HepG2 (cell line): ENCODE measurements around the gene APOC3. TPM values are rescaled to one million over a fixed set of nuclear protein-coding genes. Genes with fewer than 3 reads are reported as not detected.

Experiments
- CBX2 ChIP-seq, 2 experiments: fragments of 200-600 bp in 1 of 2; sonication (generic); formaldehyde crosslinking in 1 of 2; IDR thresholded peaks; 2 replicates each; pipeline versions ENCODE4 v1.7.0 to v1.8.1; 2018 to 2022; ENCODE audit warnings: low read depth in 2 of 2, low read length in 1 of 2, mild to moderate bottlenecking in 1 of 2, missing genetic modification reagents in 1 of 2
- ELF4 ChIP-seq: sonication (generic); formaldehyde crosslinking; IDR thresholded peaks from 2 replicates; pipeline ENCODE4 v1.5.0; 2020; ENCODE audit warnings: missing genetic modification reagents, mild to moderate bottlenecking, moderate library complexity, borderline replicate concordance
- KLF12 ChIP-seq: sonication (generic); formaldehyde crosslinking; IDR thresholded peaks from 2 replicates; pipeline ENCODE4 v1.4.0; 2020; ENCODE audit warnings: missing genetic modification reagents, borderline replicate concordance
- KLF13 ChIP-seq: sonication (generic); formaldehyde crosslinking; IDR thresholded peaks from 2 replicates; pipeline ENCODE4 v1.4.0; 2020; ENCODE audit warnings: mild to moderate bottlenecking, missing genetic modification reagents
- PPARG ChIP-seq: conservative IDR thresholded peaks from 2 replicates; pipeline ENCODE4 v1.6.1; 2016; ENCODE audit warnings: missing biosample characterization, missing genetic modification reagents
- RXRA ChIP-seq: sonication (generic); formaldehyde crosslinking; IDR thresholded peaks from 2 replicates; pipeline ENCODE4 v1.5.1; 2020; ENCODE audit warnings: missing genetic modification reagents
- TCF7 ChIP-seq: sonication (generic); IDR thresholded peaks from 2 replicates; pipeline ENCODE4 v1.6.1; 2016; ENCODE audit warnings: antibody characterized with exemption, low read depth
- ZNF891 ChIP-seq: sonication (generic); formaldehyde crosslinking; IDR thresholded peaks from 2 replicates; pipeline ENCODE4 v1.5.0; 2020; ENCODE audit warnings: mild to moderate bottlenecking, missing genetic modification reagents
- ZSCAN20 ChIP-seq: sonication (generic); formaldehyde crosslinking; IDR thresholded peaks from 2 replicates; pipeline ENCODE4 v1.4.0; 2020; ENCODE audit warnings: missing genetic modification reagents, mild to moderate bottlenecking, borderline replicate concordance
- polyA plus RNA-seq, 8 experiments: library from polyadenylated mRNA; depleted of rRNA in 3 of 8; stranded (reverse) in 7 of 8; unstranded in 1 of 8; fragments of >200 nt; fragmentation: Illumina TruSeq in 4 of 8; extraction: Trizol in 4 of 8; gene quantifications; 2 replicates each; pipeline versions ENCODE4 v1.2.1 to v1.2.3, GENCODE V29; 2011 to 2016; ENCODE audit warnings: low read depth in 4 of 8, missing spikeins in 1 of 8, mixed read lengths in 1 of 8; ENCODE audit not compliant: insufficient read depth in 1 of 8
- total RNA-seq, 5 experiments: library from RNA; depleted of rRNA; stranded (reverse); fragments of >200 nt; fragmentation: Illumina TruSeq; extraction: Trizol; gene quantifications; 2 replicates each; pipeline ENCODE4 v1.2.3, GENCODE V29; 2016; ENCODE audit warnings: low read depth in 1 of 5
- TF ChIP-seq, protein P1 (sequence below), 2 experiments: sonication (generic) in 1 of 2; formaldehyde crosslinking in 1 of 2; IDR thresholded peaks; 2 replicates each; pipeline versions ENCODE4 v1.5.1 to v1.6.1; 2011 to 2020; ENCODE audit warnings: borderline replicate concordance in 1 of 2, low read depth in 1 of 2, low read length in 1 of 2, mild to moderate bottlenecking in 1 of 2, missing genetic modification reagents in 1 of 2, moderate library complexity in 1 of 2
- TF ChIP-seq, protein P2 (sequence below): sonication (generic); formaldehyde crosslinking; IDR thresholded peaks from 2 replicates; pipeline ENCODE4 v1.4.0; 2020; ENCODE audit warnings: mild to moderate bottlenecking, missing genetic modification reagents
- TF ChIP-seq, protein P3 (sequence below): sonication (generic); formaldehyde crosslinking; IDR thresholded peaks from 2 replicates; pipeline ENCODE4 v1.5.0; 2020; ENCODE audit warnings: mild to moderate bottlenecking, missing genetic modification reagents
- TF ChIP-seq, protein P4 (sequence below): sonication (generic); formaldehyde crosslinking; IDR thresholded peaks from 2 replicates; pipeline ENCODE4 v1.5.1; 2020; ENCODE audit warnings: mild to moderate bottlenecking, missing genetic modification reagents, borderline replicate concordance

Gene APOC3
- total and polyA plus RNA-seq, 2 of the 13 experiments (the other 11 are each of a cell fraction or from before 2014, with no cell fraction given), result 314 to 687 TPM

- TF ChIP-seq, protein P1, sequence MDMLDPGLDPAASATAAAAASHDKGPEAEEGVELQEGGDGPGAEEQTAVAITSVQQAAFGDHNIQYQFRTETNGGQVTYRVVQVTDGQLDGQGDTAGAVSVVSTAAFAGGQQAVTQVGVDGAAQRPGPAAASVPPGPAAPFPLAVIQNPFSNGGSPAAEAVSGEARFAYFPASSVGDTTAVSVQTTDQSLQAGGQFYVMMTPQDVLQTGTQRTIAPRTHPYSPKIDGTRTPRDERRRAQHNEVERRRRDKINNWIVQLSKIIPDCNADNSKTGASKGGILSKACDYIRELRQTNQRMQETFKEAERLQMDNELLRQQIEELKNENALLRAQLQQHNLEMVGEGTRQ (IDR thresholded peaks at IDR 0.05; ENCODE audit: low read depth, low read length), result no peak
- TF ChIP-seq, protein P1 (CRISPR knock-in tag; IDR thresholded peaks at IDR 0.05; ENCODE audit: borderline replicate concordance), result no peak
- TF ChIP-seq, protein P2, sequence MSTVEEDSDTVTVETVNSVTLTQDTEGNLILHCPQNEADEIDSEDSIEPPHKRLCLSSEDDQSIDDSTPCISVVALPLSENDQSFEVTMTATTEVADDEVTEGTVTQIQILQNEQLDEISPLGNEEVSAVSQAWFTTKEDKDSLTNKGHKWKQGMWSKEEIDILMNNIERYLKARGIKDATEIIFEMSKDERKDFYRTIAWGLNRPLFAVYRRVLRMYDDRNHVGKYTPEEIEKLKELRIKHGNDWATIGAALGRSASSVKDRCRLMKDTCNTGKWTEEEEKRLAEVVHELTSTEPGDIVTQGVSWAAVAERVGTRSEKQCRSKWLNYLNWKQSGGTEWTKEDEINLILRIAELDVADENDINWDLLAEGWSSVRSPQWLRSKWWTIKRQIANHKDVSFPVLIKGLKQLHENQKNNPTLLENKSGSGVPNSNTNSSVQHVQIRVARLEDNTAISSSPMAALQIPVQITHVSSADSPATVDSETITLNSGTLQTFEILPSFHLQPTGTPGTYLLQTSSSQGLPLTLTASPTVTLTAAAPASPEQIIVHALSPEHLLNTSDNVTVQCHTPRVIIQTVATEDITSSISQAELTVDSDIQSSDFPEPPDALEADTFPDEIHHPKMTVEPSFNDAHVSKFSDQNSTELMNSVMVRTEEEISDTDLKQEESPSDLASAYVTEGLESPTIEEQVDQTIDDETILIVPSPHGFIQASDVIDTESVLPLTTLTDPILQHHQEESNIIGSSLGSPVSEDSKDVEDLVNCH (CRISPR knock-in tag), result no peak
- no peak for TF ChIP-seq ELF4 (CRISPR knock-in tag)
- peak; percentile 82 for TF ChIP-seq PPARG (CRISPR knock-in tag)
- 0 out of 2 replicates have a peak, but pooled peaks have one; percentile 20 for TF ChIP-seq KLF13 (CRISPR knock-in tag)
- peak; percentile 95 for TF ChIP-seq ZNF891 (CRISPR knock-in tag)
- TF ChIP-seq, protein P3, sequence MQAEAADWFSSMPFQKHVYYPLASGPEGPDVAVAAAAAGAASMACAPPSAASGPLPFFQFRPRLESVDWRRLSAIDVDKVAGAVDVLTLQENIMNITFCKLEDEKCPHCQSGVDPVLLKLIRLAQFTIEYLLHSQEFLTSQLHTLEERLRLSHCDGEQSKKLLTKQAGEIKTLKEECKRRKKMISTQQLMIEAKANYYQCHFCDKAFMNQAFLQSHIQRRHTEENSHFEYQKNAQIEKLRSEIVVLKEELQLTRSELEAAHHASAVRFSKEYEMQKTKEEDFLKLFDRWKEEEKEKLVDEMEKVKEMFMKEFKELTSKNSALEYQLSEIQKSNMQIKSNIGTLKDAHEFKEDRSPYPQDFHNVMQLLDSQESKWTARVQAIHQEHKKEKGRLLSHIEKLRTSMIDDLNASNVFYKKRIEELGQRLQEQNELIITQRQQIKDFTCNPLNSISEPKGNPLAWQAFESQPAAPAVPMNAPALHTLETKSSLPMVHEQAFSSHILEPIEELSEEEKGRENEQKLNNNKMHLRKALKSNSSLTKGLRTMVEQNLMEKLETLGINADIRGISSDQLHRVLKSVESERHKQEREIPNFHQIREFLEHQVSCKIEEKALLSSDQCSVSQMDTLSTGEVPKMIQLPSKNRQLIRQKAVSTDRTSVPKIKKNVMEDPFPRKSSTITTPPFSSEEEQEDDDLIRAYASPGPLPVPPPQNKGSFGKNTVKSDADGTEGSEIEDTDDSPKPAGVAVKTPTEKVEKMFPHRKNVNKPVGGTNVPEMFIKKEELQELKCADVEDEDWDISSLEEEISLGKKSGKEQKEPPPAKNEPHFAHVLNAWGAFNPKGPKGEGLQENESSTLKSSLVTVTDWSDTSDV (CRISPR knock-in tag), result 0 out of 2 replicates have a peak, but pooled peaks have one; percentile 40
- peak; percentile 98 for TF ChIP-seq RXRA (CRISPR knock-in tag)
- peak; percentile 87 for TF ChIP-seq ZSCAN20 (CRISPR knock-in tag)
- TF ChIP-seq KLF12 (CRISPR knock-in tag), result peak; percentile 67; the same call in 1 of the 2 replicates
- no peak for TF ChIP-seq CBX2 (IDR thresholded peaks at IDR 0.05; ENCODE audit: low read depth, low read length)
- no peak for TF ChIP-seq CBX2 (CRISPR knock-in tag; IDR thresholded peaks at IDR 0.05; ENCODE audit: low read depth)
- TF ChIP-seq TCF7, result peak; percentile 42; the same call in 1 of the 2 replicates
- TF ChIP-seq, protein P4, sequence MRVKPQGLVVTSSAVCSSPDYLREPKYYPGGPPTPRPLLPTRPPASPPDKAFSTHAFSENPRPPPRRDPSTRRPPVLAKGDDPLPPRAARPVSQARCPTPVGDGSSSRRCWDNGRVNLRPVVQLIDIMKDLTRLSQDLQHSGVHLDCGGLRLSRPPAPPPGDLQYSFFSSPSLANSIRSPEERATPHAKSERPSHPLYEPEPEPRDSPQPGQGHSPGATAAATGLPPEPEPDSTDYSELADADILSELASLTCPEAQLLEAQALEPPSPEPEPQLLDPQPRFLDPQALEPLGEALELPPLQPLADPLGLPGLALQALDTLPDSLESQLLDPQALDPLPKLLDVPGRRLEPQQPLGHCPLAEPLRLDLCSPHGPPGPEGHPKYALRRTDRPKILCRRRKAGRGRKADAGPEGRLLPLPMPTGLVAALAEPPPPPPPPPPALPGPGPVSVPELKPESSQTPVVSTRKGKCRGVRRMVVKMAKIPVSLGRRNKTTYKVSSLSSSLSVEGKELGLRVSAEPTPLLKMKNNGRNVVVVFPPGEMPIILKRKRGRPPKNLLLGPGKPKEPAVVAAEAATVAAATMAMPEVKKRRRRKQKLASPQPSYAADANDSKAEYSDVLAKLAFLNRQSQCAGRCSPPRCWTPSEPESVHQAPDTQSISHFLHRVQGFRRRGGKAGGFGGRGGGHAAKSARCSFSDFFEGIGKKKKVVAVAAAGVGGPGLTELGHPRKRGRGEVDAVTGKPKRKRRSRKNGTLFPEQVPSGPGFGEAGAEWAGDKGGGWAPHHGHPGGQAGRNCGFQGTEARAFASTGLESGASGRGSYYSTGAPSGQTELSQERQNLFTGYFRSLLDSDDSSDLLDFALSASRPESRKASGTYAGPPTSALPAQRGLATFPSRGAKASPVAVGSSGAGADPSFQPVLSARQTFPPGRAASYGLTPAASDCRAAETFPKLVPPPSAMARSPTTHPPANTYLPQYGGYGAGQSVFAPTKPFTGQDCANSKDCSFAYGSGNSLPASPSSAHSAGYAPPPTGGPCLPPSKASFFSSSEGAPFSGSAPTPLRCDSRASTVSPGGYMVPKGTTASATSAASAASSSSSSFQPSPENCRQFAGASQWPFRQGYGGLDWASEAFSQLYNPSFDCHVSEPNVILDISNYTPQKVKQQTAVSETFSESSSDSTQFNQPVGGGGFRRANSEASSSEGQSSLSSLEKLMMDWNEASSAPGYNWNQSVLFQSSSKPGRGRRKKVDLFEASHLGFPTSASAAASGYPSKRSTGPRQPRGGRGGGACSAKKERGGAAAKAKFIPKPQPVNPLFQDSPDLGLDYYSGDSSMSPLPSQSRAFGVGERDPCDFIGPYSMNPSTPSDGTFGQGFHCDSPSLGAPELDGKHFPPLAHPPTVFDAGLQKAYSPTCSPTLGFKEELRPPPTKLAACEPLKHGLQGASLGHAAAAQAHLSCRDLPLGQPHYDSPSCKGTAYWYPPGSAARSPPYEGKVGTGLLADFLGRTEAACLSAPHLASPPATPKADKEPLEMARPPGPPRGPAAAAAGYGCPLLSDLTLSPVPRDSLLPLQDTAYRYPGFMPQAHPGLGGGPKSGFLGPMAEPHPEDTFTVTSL (CRISPR knock-in tag), result no peak; the same call in 1 of the 2 replicates
Measured at GRCh38 chr11:116837231-116838091, 7.8 kb downstream of the APOC3 start, which contains the start of gene APOA1 (continued).
